Trophoblast cell (in vitro differentiated cells and primary cell): ENCODE data around the gene GTSE1.

Experiments used
- DNase-seq, 2 donors: peaks; one replicate each; pipeline ENCODE4 v3.0.0-alpha.2; 2016
- H2AFZ ChIP-seq: 2 replicates; pipeline ENCODE4 v1.6.1; 2013; ENCODE audit warnings: low read length, moderate library complexity, mild to moderate bottlenecking; ENCODE audit not compliant: insufficient read depth, poor library complexity
- H2AK5ac ChIP-seq: 2 replicates; pipeline ENCODE4 v1.6.1; 2013; ENCODE audit warnings: mild to moderate bottlenecking, low read length
- H2BK120ac ChIP-seq: 2 replicates; pipeline ENCODE4 v1.6.1; 2013; ENCODE audit warnings: low read length, mild to moderate bottlenecking, moderate library complexity; ENCODE audit not compliant: insufficient read depth, poor library complexity
- H2BK12ac ChIP-seq: 2 replicates; pipeline ENCODE4 v1.6.1; 2013; ENCODE audit warnings: mild to moderate bottlenecking, low read length, moderate library complexity
- H2BK5ac ChIP-seq: 2 replicates; pipeline ENCODE4 v1.6.1; 2013; ENCODE audit warnings: low read length, low read depth, moderate library complexity, mild to moderate bottlenecking; ENCODE audit not compliant: poor library complexity
- H3K14ac ChIP-seq: 2 replicates; pipeline ENCODE4 v1.6.1; 2013; ENCODE audit warnings: mild to moderate bottlenecking, low read length
- H3K18ac ChIP-seq: 2 replicates; pipeline ENCODE4 v1.6.1; 2013; ENCODE audit warnings: mild to moderate bottlenecking, low read length
- H3K23ac ChIP-seq: 2 replicates; pipeline ENCODE4 v1.6.1; 2013; ENCODE audit warnings: low read length
- H3K27ac ChIP-seq: 2 replicates; pipeline ENCODE4 v1.5.1; 2013; ENCODE audit warnings: low read depth, mild to moderate bottlenecking, inconsistent platforms, low read length, moderate library complexity
- H3K27me3 ChIP-seq: 2 replicates; pipeline ENCODE4 v1.6.1; 2013; ENCODE audit warnings: inconsistent platforms, mild to moderate bottlenecking, low read length, moderate library complexity; ENCODE audit not compliant: insufficient read depth
- H3K36me3 ChIP-seq, 2 experiments: 1 replicate in 1 of 2; 2 replicates in 1 of 2; pipeline ENCODE4 v1.6.1; 2013; ENCODE audit warnings: low read length in 2 of 2, mild to moderate bottlenecking in 2 of 2, moderate library complexity in 1 of 2; ENCODE audit not compliant: insufficient read depth in 2 of 2, control insufficient read depth in 1 of 2
- H3K4ac ChIP-seq: 2 replicates; pipeline ENCODE4 v1.6.1; 2013; ENCODE audit warnings: low read depth, mild to moderate bottlenecking, low read length, moderate library complexity
- H3K4me1 ChIP-seq, 2 experiments: 1 replicate in 1 of 2; 2 replicates in 1 of 2; pipeline ENCODE4 v1.6.1; 2013; ENCODE audit warnings: low read length in 2 of 2, mild to moderate bottlenecking in 2 of 2, moderate library complexity in 1 of 2; ENCODE audit not compliant: insufficient read depth in 2 of 2, control insufficient read depth in 1 of 2
- H3K4me2 ChIP-seq: 2 replicates; pipeline ENCODE4 v1.6.1; 2013; ENCODE audit warnings: inconsistent platforms, mild to moderate bottlenecking, low read length, moderate library complexity
- H3K4me3 ChIP-seq: 2 replicates; pipeline ENCODE4 v1.5.1; 2013; ENCODE audit warnings: mild to moderate bottlenecking, low read depth, low read length, inconsistent platforms
- H3K79me1 ChIP-seq: one replicate; pipeline ENCODE4 v1.6.1; 2013; ENCODE audit warnings: low read length
- H3K79me2 ChIP-seq: 2 replicates; pipeline ENCODE4 v1.6.1; 2013; ENCODE audit warnings: low read length, mild to moderate bottlenecking; ENCODE audit not compliant: control insufficient read depth, insufficient read depth, poor library complexity
- H3K9ac ChIP-seq: 2 replicates; pipeline ENCODE4 v1.6.1; 2013; ENCODE audit warnings: mild to moderate bottlenecking, low read length
- H3K9me3 ChIP-seq: 2 replicates; pipeline ENCODE4 v1.6.1; 2013; ENCODE audit warnings: low read depth, mild to moderate bottlenecking, control low read depth, inconsistent platforms, low read length; ENCODE audit not compliant: insufficient read depth
- H4K12ac ChIP-seq: 2 replicates; pipeline ENCODE4 v1.6.1; 2013; ENCODE audit warnings: low read depth, mild to moderate bottlenecking, low read length, moderate library complexity
- H4K8ac ChIP-seq: 2 replicates; pipeline ENCODE4 v1.6.1; 2013; ENCODE audit warnings: low read depth, mild to moderate bottlenecking, low read length, moderate library complexity
- H4K91ac ChIP-seq: one replicate; pipeline ENCODE4 v1.6.1; 2013; ENCODE audit warnings: low read depth, mild to moderate bottlenecking, low read length, moderate library complexity
- WGBS: extraction: QIAGEN DNeasy Blood & Tissue Kit; methylation state at CpG from one replicate; pipeline ENCODE4 v1.1.7; 2013; ENCODE audit warnings: missing lambda C conversion rate; ENCODE audit not compliant: insufficient read length, insufficient coverage; ENCODE audit errors: extremely low coverage; 5-methylcytosine and 5-hydroxymethylcytosine counted together

GTSE1 gene

DNA sequence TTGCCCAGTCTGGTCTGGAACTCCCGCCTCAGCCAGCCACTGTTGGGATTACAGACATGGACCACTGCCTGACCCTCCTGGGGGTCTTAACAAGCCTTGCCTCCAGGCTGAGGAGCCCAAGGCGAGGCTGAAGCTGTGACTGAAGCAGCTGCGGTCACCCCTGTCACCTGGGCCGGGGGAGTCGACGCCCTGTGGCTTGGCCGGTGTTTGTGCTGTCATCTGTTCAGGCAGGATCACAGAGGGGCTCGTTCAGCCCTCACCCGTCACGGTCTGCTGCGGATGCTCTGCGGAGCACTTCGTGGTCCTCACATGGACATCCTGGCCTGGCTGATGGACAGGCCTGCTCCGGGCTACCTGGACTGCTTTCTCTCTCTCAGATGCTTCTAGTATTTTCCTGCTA lies 62.7 kb downstream of the GTSE1 start:
- no peak overlapping the region for H4K12ac ChIP-seq
- H3K4ac ChIP-seq, result no peak overlapping the region
- H3K23ac ChIP-seq, result no peak overlapping the region
- H2BK120ac ChIP-seq, result no peak overlapping the region
- no peak overlapping the region for H2AFZ ChIP-seq
- H3K14ac ChIP-seq, result no peak overlapping the region
- H3K9ac ChIP-seq, result no peak overlapping the region
- no peaks in the 10 kb centered on the region for H3K9me3 ChIP-seq
- peaks cover 0 to 1% of the 10 kb centered on the region in 2 experiments for H3K4me1 ChIP-seq
- H3K36me3 ChIP-seq, result peaks cover 53 to 66% of the 10 kb centered on the region in 2 experiments
- no peak for DNase-seq
- H3K18ac ChIP-seq, result no peak overlapping the region
- no peak overlapping the region for H3K4me3 ChIP-seq
- no peak overlapping the region for H3K27ac ChIP-seq
- no peaks in the 10 kb centered on the region for H3K27me3 ChIP-seq
- no peak overlapping the region for H2BK12ac ChIP-seq
- WGBS, result no CpG with 5 or more reads among the region's 14 CpGs
- no peaks in the 10 kb centered on the region for H3K79me1 ChIP-seq
- H3K79me2 ChIP-seq, result no peaks in the 10 kb centered on the region
- no peak overlapping the region for H4K8ac ChIP-seq
- no peak overlapping the region for H2BK5ac ChIP-seq
- no peak overlapping the region for H3K4me2 ChIP-seq
- no peak overlapping the region for H2AK5ac ChIP-seq
- no peak overlapping the region for H4K91ac ChIP-seq

DNA sequence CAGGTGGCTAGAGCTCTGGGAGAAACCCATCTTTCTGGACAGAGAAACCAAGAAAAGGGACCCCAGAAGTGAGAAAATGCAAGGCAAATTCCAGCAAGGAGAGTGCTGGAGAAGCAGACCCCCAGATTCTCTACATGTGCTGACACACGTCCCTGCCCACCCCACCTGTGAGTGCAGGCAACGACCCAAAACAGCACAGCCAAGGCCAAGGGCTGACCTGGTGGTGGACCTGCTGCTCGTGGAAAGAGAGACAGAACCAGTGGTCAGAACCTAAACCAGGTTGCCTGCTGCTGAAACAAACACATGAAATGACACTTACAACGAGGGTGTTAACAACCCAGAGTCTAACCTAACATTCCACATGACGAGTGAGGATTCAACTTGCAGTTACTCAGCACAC lies 63.4 kb downstream of the GTSE1 start:
- H3K14ac ChIP-seq, result no peak overlapping the region
- no peak overlapping the region for H3K4ac ChIP-seq
- no peak overlapping the region for H4K8ac ChIP-seq
- H4K12ac ChIP-seq, result no peak overlapping the region
- no peak overlapping the region for H3K27ac ChIP-seq
- no peaks in the 10 kb centered on the region for H3K79me2 ChIP-seq
- no peak overlapping the region for H3K4me2 ChIP-seq
- H3K27me3 ChIP-seq, result no peaks in the 10 kb centered on the region
- H3K9ac ChIP-seq, result no peak overlapping the region
- no peak overlapping the region for H4K91ac ChIP-seq
- no peak overlapping the region for H2BK12ac ChIP-seq
- peaks cover 53 to 66% of the 10 kb centered on the region in 2 experiments for H3K36me3 ChIP-seq
- H3K79me1 ChIP-seq, result no peaks in the 10 kb centered on the region
- H2BK120ac ChIP-seq, result no peak overlapping the region
- peaks cover 0 to 1% of the 10 kb centered on the region in 2 experiments for H3K4me1 ChIP-seq
- no peak overlapping the region for H2AK5ac ChIP-seq
- no peak overlapping the region for H3K18ac ChIP-seq
- no CpG with 5 or more reads among the region's 5 CpGs for WGBS
- no peak overlapping the region for H3K23ac ChIP-seq
- H3K9me3 ChIP-seq, result no peaks in the 10 kb centered on the region
- no peak overlapping the region for H3K4me3 ChIP-seq
- no peak overlapping the region for H2AFZ ChIP-seq
- H2BK5ac ChIP-seq, result no peak overlapping the region
- no peak for DNase-seq

DNA sequence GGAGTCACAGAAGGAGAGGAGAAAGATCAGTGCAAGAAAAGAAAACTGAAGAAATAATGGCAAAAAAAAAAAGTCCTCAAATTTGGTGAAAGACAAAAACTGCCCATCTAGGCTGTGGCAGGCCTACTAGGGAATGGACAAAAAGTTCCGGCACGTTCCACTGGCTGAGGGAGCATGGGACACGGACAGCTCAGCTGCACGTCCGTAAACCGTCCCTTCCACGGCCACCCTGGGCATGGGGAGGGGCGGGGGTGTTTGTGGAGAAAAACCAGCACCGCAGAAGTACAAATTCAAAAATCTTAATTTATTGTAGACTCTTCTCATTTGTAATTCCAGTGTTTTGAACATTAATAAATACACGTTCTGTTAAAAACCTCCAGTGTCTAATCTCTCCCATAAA lies 64.2 kb downstream of the GTSE1 start:
- Histone ChIP-seq H4K91ac (no peak overlapping the region), H4K8ac (no peak overlapping the region), H3K4ac (no peak overlapping the region), H3K4me2 (no peak overlapping the region), H3K79me1 (no peaks in the 10 kb centered on the region), H3K9me3 (no peaks in the 10 kb centered on the region), H2AK5ac (no peak overlapping the region), H2BK12ac (no peak overlapping the region), H3K18ac (no peak overlapping the region), H3K36me3 (peaks cover 54 to 62% of the 10 kb centered on the region in 2 experiments), H2AFZ (no peak overlapping the region), H4K12ac (no peak overlapping the region), H3K79me2 (no peaks in the 10 kb centered on the region), H2BK120ac (no peak overlapping the region), H3K4me3 (no peak overlapping the region), H2BK5ac (no peak overlapping the region), H3K23ac (no peak overlapping the region), H3K27me3 (no peaks in the 10 kb centered on the region), H3K27ac (no peak overlapping the region), H3K9ac (no peak overlapping the region), H3K14ac (no peak overlapping the region), H3K4me1 (peaks cover 0 to 1% of the 10 kb centered on the region in 2 experiments)
- WGBS, result no CpG with 5 or more reads among the region's 10 CpGs
- DNase-seq, result no peak

DNA sequence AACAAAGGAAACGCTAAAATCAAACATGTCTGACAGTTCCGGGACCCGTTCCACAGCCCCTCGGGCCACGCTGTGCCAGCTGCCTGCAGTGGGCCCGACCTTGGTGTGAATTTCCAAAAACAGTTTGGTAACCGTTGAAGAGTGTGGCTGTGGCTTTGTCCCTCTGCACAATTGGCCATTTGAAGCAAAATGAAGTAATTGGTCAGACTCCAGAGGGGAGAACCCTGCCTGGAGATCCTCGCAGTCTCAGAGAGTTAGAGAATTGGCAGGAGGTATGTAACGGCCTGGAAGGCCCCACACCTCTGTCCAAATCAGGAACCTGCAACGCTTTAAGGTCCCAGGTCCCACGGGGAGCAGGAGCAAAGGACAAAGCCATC lies 65.1 kb downstream of the GTSE1 start:
- H2AFZ ChIP-seq, result no peak overlapping the region
- no peak overlapping the region for H4K12ac ChIP-seq
- H3K18ac ChIP-seq, result no peak overlapping the region
- H3K4me2 ChIP-seq, result no peak overlapping the region
- no peak overlapping the region for H3K23ac ChIP-seq
- H3K79me2 ChIP-seq, result no peaks in the 10 kb centered on the region
- no peak for DNase-seq
- H2BK120ac ChIP-seq, result no peak overlapping the region
- no peak overlapping the region for H2BK5ac ChIP-seq
- H3K4me3 ChIP-seq, result no peak overlapping the region
- no peak overlapping the region for H4K8ac ChIP-seq
- peaks cover 45 to 58% of the 10 kb centered on the region in 2 experiments for H3K36me3 ChIP-seq
- H3K79me1 ChIP-seq, result no peaks in the 10 kb centered on the region
- H3K9me3 ChIP-seq, result no peaks in the 10 kb centered on the region
- H3K14ac ChIP-seq, result no peak overlapping the region
- H3K27me3 ChIP-seq, result no peaks in the 10 kb centered on the region
- H3K9ac ChIP-seq, result peak overlapping the region; percentile 25
- WGBS, result no CpG with 5 or more reads among the region's 11 CpGs
- no peak overlapping the region for H3K27ac ChIP-seq
- H3K4me1 ChIP-seq, result peaks cover 0 to 1% of the 10 kb centered on the region in 2 experiments
- no peak overlapping the region for H4K91ac ChIP-seq
- no peak overlapping the region for H2AK5ac ChIP-seq
- H2BK12ac ChIP-seq, result no peak overlapping the region
- H3K4ac ChIP-seq, result no peak overlapping the region
